ENCODE measurements around the gene SH3BGRL2. TPM values are rescaled to one million over a fixed set of nuclear protein-coding genes. Genes with fewer than 3 reads are reported as not detected.

Gene SH3BGRL2
- total RNA-seq, 1 experiment from 2014 or later: 3.8 TPM

DNA sequence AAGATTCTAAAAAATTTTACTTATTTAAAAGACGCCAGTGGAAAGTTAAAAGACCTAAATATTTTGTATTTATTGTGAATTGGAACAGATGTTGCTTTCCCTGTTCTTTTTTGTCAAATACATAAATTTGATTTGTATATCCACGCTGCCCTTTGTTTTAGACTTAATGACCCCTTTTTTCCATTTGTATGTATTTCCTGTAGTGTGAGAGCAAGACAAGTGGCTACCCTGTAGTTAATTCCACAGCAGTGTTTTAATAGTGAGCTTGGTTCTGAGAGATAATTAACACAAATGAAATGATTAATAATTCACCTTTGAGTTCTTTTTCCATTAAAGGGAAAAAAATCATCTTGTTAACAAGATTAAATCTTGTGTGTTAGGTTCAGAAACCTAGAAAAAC lies 16.6 kb downstream of the SH3BGRL2 start:
- Histone ChIP-seq H3K9ac (ENCODE audit: low read length) (no peak overlapping the region), H3K79me2 (ENCODE audit: low read length) (no peaks in the 10 kb centered on the region), H3K4me2 (ENCODE audit: low read length) (no peak overlapping the region), H3K9me2 (replicated peaks; ENCODE audit: low read length) (no peaks in the 10 kb centered on the region), H3K27me3 (ENCODE audit: low read length) (no peaks in the 10 kb centered on the region), H2AFZ (ENCODE audit: low read length) (no peak overlapping the region), H4K20me1 (ENCODE audit: low read length) (no peaks in the 10 kb centered on the region), H3K4me3 (ENCODE audit: low read length) (no peak overlapping the region), H3K27ac (ENCODE audit: low read length) (no peak overlapping the region), H3K36me3 (ENCODE audit: low read depth, low read length) (no peaks in the 10 kb centered on the region), H3K9me3 (ENCODE audit: low read length) (no peaks in the 10 kb centered on the region), H3F3A (ENCODE audit: low read length, unreplicated experiment) (no peaks in the 10 kb centered on the region), H3K4me1 (ENCODE audit: insufficient read depth, low read length) (no peaks in the 10 kb centered on the region)
- DNase-seq: no peak
- intact Hi-C loops (cut with micrococcal nuclease): no loop called here
- POLR2A ChIA-PET (ENCODE audit: unreplicated experiment): no interaction called here
- CTCF ChIA-PET: no interaction called here
- TF ChIP-seq EZH2phosphoT487 (IDR thresholded peaks at IDR 0.05; ENCODE audit: borderline replicate concordance, low read length): no peak
- TF ChIP-seq, protein P1, sequence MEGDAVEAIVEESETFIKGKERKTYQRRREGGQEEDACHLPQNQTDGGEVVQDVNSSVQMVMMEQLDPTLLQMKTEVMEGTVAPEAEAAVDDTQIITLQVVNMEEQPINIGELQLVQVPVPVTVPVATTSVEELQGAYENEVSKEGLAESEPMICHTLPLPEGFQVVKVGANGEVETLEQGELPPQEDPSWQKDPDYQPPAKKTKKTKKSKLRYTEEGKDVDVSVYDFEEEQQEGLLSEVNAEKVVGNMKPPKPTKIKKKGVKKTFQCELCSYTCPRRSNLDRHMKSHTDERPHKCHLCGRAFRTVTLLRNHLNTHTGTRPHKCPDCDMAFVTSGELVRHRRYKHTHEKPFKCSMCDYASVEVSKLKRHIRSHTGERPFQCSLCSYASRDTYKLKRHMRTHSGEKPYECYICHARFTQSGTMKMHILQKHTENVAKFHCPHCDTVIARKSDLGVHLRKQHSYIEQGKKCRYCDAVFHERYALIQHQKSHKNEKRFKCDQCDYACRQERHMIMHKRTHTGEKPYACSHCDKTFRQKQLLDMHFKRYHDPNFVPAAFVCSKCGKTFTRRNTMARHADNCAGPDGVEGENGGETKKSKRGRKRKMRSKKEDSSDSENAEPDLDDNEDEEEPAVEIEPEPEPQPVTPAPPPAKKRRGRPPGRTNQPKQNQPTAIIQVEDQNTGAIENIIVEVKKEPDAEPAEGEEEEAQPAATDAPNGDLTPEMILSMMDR (conservative IDR thresholded peaks at IDR 0.05; ENCODE audit: low read depth, low read length): no peak
- TF ChIP-seq EZH2 (IDR thresholded peaks at IDR 0.05; ENCODE audit: low read length, unreplicated experiment): no peak
- no peak for ATAC-seq
- no TSS peak for BruUV-seq (replicated peaks)

DNA sequence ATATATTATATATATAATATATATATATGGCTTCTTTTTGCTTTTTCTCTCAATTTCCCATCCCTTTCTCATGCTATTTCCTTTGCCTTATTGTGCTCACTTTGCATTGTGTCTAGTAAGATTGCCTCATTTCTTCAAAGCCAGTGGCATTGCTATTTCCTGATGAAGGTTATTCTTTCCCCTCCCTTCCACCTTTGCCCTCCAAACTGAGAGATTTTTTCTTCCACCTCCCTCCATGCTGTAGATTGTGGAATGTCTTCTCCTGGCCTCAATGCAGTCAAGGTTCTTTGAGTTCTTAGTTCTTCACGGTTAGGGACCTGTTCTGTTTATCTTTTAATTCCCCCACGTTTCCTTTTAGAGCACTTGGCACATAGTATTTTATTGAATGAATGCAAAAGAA lies 17.2 kb downstream of the SH3BGRL2 start:
- no peaks in the 10 kb centered on the region for H3K27me3 ChIP-seq (ENCODE audit: low read length)
- H3K9me3 ChIP-seq (ENCODE audit: low read length): no peaks in the 10 kb centered on the region
- H3K79me2 ChIP-seq (ENCODE audit: low read length): no peaks in the 10 kb centered on the region
- BruUV-seq (replicated peaks): no TSS peak
- DNase-seq (no peak), ATAC-seq (no peak)
- intact Hi-C loops (cut with micrococcal nuclease): no loop called here
- H2AFZ ChIP-seq (ENCODE audit: low read length): no peak overlapping the region
- no peaks in the 10 kb centered on the region for H3F3A ChIP-seq (ENCODE audit: low read length, unreplicated experiment)
- no peak overlapping the region for H3K27ac ChIP-seq (ENCODE audit: low read length)
- H3K9ac ChIP-seq (ENCODE audit: low read length): no peak overlapping the region
- no peaks in the 10 kb centered on the region for H4K20me1 ChIP-seq (ENCODE audit: low read length)
- no peaks in the 10 kb centered on the region for H3K36me3 ChIP-seq (ENCODE audit: low read depth, low read length)
- ChIA-PET POLR2A (ENCODE audit: unreplicated experiment) (no interaction called here), CTCF (no interaction called here)
- no peak overlapping the region for H3K4me3 ChIP-seq (ENCODE audit: low read length)
- H3K4me1 ChIP-seq (ENCODE audit: insufficient read depth, low read length): no peaks in the 10 kb centered on the region
- no peaks in the 10 kb centered on the region for H3K9me2 ChIP-seq (replicated peaks; ENCODE audit: low read length)
- TF ChIP-seq EZH2phosphoT487 (IDR thresholded peaks at IDR 0.05; ENCODE audit: borderline replicate concordance, low read length) (no peak), EZH2 (IDR thresholded peaks at IDR 0.05; ENCODE audit: low read length, unreplicated experiment) (no peak)
- TF ChIP-seq, protein P1 (conservative IDR thresholded peaks at IDR 0.05; ENCODE audit: low read depth, low read length): no peak
- H3K4me2 ChIP-seq (ENCODE audit: low read length): no peak overlapping the region

DNA sequence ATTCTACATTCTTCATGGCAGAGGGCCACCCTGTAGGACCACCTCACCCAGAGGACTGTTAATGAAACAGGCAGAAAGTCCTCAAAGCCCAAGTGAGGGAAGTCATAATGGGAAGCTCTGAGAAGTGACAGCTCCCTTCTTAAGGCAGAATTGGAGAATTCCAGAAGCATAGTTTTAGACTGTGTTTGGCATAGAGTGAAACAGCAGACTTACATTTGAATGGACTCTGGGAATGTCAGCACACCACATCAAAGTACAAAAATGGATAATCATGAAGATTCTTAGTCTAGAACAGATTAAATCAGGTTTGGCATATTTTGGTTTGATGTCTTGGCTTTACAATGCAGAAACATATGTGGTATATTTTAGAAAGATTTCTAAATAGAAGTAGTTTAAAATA lies 17.9 kb downstream of the SH3BGRL2 start:
- H3K79me2 ChIP-seq (ENCODE audit: low read length): no peaks in the 10 kb centered on the region
- TF ChIP-seq, protein P1 (conservative IDR thresholded peaks at IDR 0.05; ENCODE audit: low read depth, low read length): no peak
- TF ChIP-seq EZH2phosphoT487 (IDR thresholded peaks at IDR 0.05; ENCODE audit: borderline replicate concordance, low read length) (no peak), EZH2 (IDR thresholded peaks at IDR 0.05; ENCODE audit: low read length, unreplicated experiment) (no peak)
- H3F3A ChIP-seq (ENCODE audit: low read length, unreplicated experiment): no peaks in the 10 kb centered on the region
- BruUV-seq (replicated peaks): no TSS peak
- H3K27me3 ChIP-seq (ENCODE audit: low read length): no peaks in the 10 kb centered on the region
- intact Hi-C loops (cut with micrococcal nuclease): no loop called here
- H3K4me2 ChIP-seq (ENCODE audit: low read length): no peak overlapping the region
- no peak overlapping the region for H3K27ac ChIP-seq (ENCODE audit: low read length)
- H3K9me2 ChIP-seq (replicated peaks; ENCODE audit: low read length): no peaks in the 10 kb centered on the region
- H3K9me3 ChIP-seq (ENCODE audit: low read length): no peaks in the 10 kb centered on the region
- no peak overlapping the region for H2AFZ ChIP-seq (ENCODE audit: low read length)
- DNase-seq (no peak), ATAC-seq (no peak)
- H3K4me3 ChIP-seq (ENCODE audit: low read length): no peak overlapping the region
- H3K4me1 ChIP-seq (ENCODE audit: insufficient read depth, low read length): no peaks in the 10 kb centered on the region
- ChIA-PET POLR2A (ENCODE audit: unreplicated experiment) (no interaction called here), CTCF (no interaction called here)
- H3K9ac ChIP-seq (ENCODE audit: low read length): no peak overlapping the region
- no peaks in the 10 kb centered on the region for H3K36me3 ChIP-seq (ENCODE audit: low read depth, low read length)
- no peaks in the 10 kb centered on the region for H4K20me1 ChIP-seq (ENCODE audit: low read length)

Measured in PC-3 (cell line).